Measurements from ENCODE around the gene TBC1D7.

GRCh38 chr6:13284646-13285045 is 43.7 kb downstream of the TBC1D7 start:
- TF ChIP-seq EP300 (IDR thresholded peaks at IDR 0.05) (no peak), POLR2A (IDR thresholded peaks at IDR 0.05) (no peak), POLR2AphosphoS5 (IDR thresholded peaks at IDR 0.05) (no peak)
- TF ChIP-seq, protein P1, sequence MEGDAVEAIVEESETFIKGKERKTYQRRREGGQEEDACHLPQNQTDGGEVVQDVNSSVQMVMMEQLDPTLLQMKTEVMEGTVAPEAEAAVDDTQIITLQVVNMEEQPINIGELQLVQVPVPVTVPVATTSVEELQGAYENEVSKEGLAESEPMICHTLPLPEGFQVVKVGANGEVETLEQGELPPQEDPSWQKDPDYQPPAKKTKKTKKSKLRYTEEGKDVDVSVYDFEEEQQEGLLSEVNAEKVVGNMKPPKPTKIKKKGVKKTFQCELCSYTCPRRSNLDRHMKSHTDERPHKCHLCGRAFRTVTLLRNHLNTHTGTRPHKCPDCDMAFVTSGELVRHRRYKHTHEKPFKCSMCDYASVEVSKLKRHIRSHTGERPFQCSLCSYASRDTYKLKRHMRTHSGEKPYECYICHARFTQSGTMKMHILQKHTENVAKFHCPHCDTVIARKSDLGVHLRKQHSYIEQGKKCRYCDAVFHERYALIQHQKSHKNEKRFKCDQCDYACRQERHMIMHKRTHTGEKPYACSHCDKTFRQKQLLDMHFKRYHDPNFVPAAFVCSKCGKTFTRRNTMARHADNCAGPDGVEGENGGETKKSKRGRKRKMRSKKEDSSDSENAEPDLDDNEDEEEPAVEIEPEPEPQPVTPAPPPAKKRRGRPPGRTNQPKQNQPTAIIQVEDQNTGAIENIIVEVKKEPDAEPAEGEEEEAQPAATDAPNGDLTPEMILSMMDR (IDR thresholded peaks at IDR 0.05), result no peak

Data from suprapubic skin (tissue), 4 donors.